PC-9 (cell line): Measurements from ENCODE around the gene ADAT3. TPM values are rescaled to one million over a fixed set of nuclear protein-coding genes. Genes with fewer than 3 reads are reported as not detected.

Experiments
- BruUV-seq: library from RNA; stranded (reverse); fragments of 400-500 nt; replicated peaks from 2 replicates; lab custom pipeline; 2021; lab: Mats Ljungman, UMichigan
- CTCF ChIA-PET: fragments of 300-600 bp; sonication (Branson Sonifier 250); formaldehyde crosslinking; loops from one replicate; lab custom pipeline; 2022; ENCODE audit warnings: antibody characterized with exemption; lab: Charles Lee
- POLR2A ChIA-PET: fragments of 300-600 bp; sonication (Branson Sonifier 250); formaldehyde crosslinking; loops from one replicate; lab custom pipeline; 2022; ENCODE audit warnings: antibody characterized with exemption; ENCODE audit not compliant: unreplicated experiment; lab: Charles Lee
- DNase-seq, 2 experiments: peaks; one replicate each; pipeline versions ENCODE4 v3.0.0 to v3.0.0-alpha.2; 2015 to 2022; ENCODE audit warnings: mixed read lengths in 1 of 2
- H2AFZ ChIP-seq: fragments of 200-600 bp; sonication (generic); 2 replicates; pipeline ENCODE4 v1.8.1; 2017; ENCODE audit warnings: antibody characterized with exemption
- H3F3A ChIP-seq: fragments of 200-600 bp; sonication (generic); 2 replicates; pipeline ENCODE4 v1.8.1; 2017; ENCODE audit warnings: antibody characterized with exemption, mild to moderate bottlenecking, low read depth; ENCODE audit not compliant: insufficient read depth
- H3K27ac ChIP-seq: fragments of 200-600 bp; sonication (generic); 2 replicates; pipeline ENCODE4 v1.6.1; 2016; ENCODE audit warnings: mixed run types
- H3K27me3 ChIP-seq: fragments of 200-600 bp; sonication (generic); 2 replicates; pipeline ENCODE4 v1.6.1; 2016; ENCODE audit warnings: low read depth, mixed run types; ENCODE audit not compliant: insufficient read depth
- H3K36me3 ChIP-seq: fragments of 200-600 bp; sonication (generic); 2 replicates; pipeline ENCODE4 v1.6.1; 2016; ENCODE audit warnings: low read depth, mixed run types
- H3K4me1 ChIP-seq: fragments of 200-600 bp; sonication (generic); replicated peaks from 2 replicates; pipeline ENCODE4 v1.6.1; 2016; ENCODE audit warnings: mixed run types; ENCODE audit not compliant: insufficient read depth
- H3K4me2 ChIP-seq: fragments of 200-600 bp; sonication (generic); 2 replicates; pipeline ENCODE4 v1.6.1; 2017; ENCODE audit warnings: mixed run types
- H3K4me3 ChIP-seq: fragments of 200-600 bp; sonication (generic); 2 replicates; pipeline ENCODE4 v1.6.1; 2016; ENCODE audit warnings: mixed run types
- H3K79me2 ChIP-seq: fragments of 200-600 bp; sonication (generic); 2 replicates; pipeline ENCODE4 v1.6.1; 2017; ENCODE audit warnings: low read depth, mixed run types
- H3K9me2 ChIP-seq: fragments of 200-600 bp; sonication (generic); 2 replicates; pipeline ENCODE4 v1.8.1; 2017; ENCODE audit warnings: mild to moderate bottlenecking; ENCODE audit not compliant: insufficient read depth
- H3K9me3 ChIP-seq: fragments of 200-600 bp; sonication (generic); 2 replicates; pipeline ENCODE4 v1.8.1; 2016; ENCODE audit warnings: low read depth; ENCODE audit not compliant: insufficient read depth
- H4K20me1 ChIP-seq: fragments of 200-600 bp; sonication (generic); 2 replicates; pipeline ENCODE4 v1.8.1; 2017; ENCODE audit not compliant: insufficient read depth
- CTCF ChIP-seq: fragments of 200-600 bp; sonication (generic); conservative IDR thresholded peaks from 2 replicates; pipeline ENCODE4 v1.6.1; 2017; ENCODE audit warnings: mixed run types, antibody characterized with exemption, mild to moderate bottlenecking, moderate library complexity
- EZH2 ChIP-seq: fragments of 200-600 bp; sonication (generic); IDR thresholded peaks from 2 replicates; pipeline ENCODE4 v1.8.0; 2017; ENCODE audit warnings: antibody characterized with exemption, low read depth
- intact Hi-C: fragments of 100-400 bp; cut with micrococcal nuclease; formaldehyde crosslinking; loops from one replicate; pipeline ENCODE4 v1.10.0; 2022; ENCODE audit not compliant: unreplicated experiment
- total RNA-seq: library from RNA; stranded (reverse); gene quantifications from 2 replicates; pipeline ENCODE4 v1.2.3, GENCODE V29; 2021

Gene ADAT3
- total RNA-seq, 1 experiment from 2014 or later = 7.8 TPM

GRCh38 chr19:1952635-1953034 is 47.4 kb downstream of the ADAT3 start:
- Histone ChIP-seq H3K79me2 (peaks cover 21% of the 10 kb centered on the region; the same call in 1 of the 2 replicates), H3K4me3 (no peak overlapping the region), H3K27ac (no peak overlapping the region), H3K9me2 (no peaks in the 10 kb centered on the region), H2AFZ (no peak overlapping the region), H3K27me3 (no peaks in the 10 kb centered on the region), H3K4me2 (no peak overlapping the region), H3F3A (no peaks in the 10 kb centered on the region), H3K36me3 (no peaks in the 10 kb centered on the region), H3K9me3 (no peaks in the 10 kb centered on the region), H4K20me1 (peaks cover 11% of the 10 kb centered on the region), H3K4me1 (no peaks in the 10 kb centered on the region)
- no peak for DNase-seq
- intact Hi-C loops = no loop called here
- CTCF ChIA-PET = no interaction called here
- TF ChIP-seq CTCF (no peak), EZH2 (no peak)
- no TSS peak for BruUV-seq
- POLR2A ChIA-PET = no interaction called here

GRCh38 chr19:1953037-1953436 is 47.8 kb downstream of the ADAT3 start:
- no peak for TF ChIP-seq EZH2
- TF ChIP-seq CTCF = no peak

GRCh38 chr19:1953441-1954094 is 48.4 kb downstream of the ADAT3 start:
- TF ChIP-seq EZH2 (no peak), CTCF (no peak)
- no peaks in the 10 kb centered on the region for H3K27me3 ChIP-seq
- H3K4me3 ChIP-seq = no peak overlapping the region
- H3K27ac ChIP-seq = no peak overlapping the region
- peaks cover 17% of the 10 kb centered on the region; the same call in 1 of the 2 replicates for H3K79me2 ChIP-seq
- H3K4me1 ChIP-seq = no peaks in the 10 kb centered on the region
- H3K4me2 ChIP-seq = no peak overlapping the region
- intact Hi-C loops = no loop called here
- H3K9me2 ChIP-seq = no peaks in the 10 kb centered on the region
- H3K9me3 ChIP-seq = no peaks in the 10 kb centered on the region
- DNase-seq = no peak
- ChIA-PET POLR2A (no interaction called here), CTCF (no interaction called here)
- no TSS peak for BruUV-seq
- H3F3A ChIP-seq = no peaks in the 10 kb centered on the region
- H2AFZ ChIP-seq = no peak overlapping the region
- H4K20me1 ChIP-seq = peaks cover 11% of the 10 kb centered on the region
- H3K36me3 ChIP-seq = no peaks in the 10 kb centered on the region

More at GRCh38 chr19:1953037-1953436, 47.8 kb downstream of the ADAT3 start:
- intact Hi-C loops = no loop called here
- peaks cover 11% of the 10 kb centered on the region for H4K20me1 ChIP-seq
- BruUV-seq = no TSS peak
- H3K79me2 ChIP-seq = peaks cover 21% of the 10 kb centered on the region; the same call in 1 of the 2 replicates
- no peaks in the 10 kb centered on the region for H3F3A ChIP-seq
- no peak for DNase-seq
- ChIA-PET CTCF (no interaction called here), POLR2A (no interaction called here)
- no peak overlapping the region for H3K27ac ChIP-seq
- H3K27me3 ChIP-seq = no peaks in the 10 kb centered on the region
- H2AFZ ChIP-seq = no peak overlapping the region
- H3K9me3 ChIP-seq = no peaks in the 10 kb centered on the region
- H3K4me3 ChIP-seq = no peak overlapping the region
- H3K36me3 ChIP-seq = no peaks in the 10 kb centered on the region
- no peaks in the 10 kb centered on the region for H3K4me1 ChIP-seq
- no peaks in the 10 kb centered on the region for H3K9me2 ChIP-seq
- H3K4me2 ChIP-seq = no peak overlapping the region
